HG03342 (cell line): ENCODE measurements around the gene KCNAB3.
"Not testable (repeated sequence)": the region's sequence is repeated elsewhere in the genome, so short reads cannot be mapped to it uniquely, and the experiment has no call there.

Experiments used
- ATAC-seq: cut with Tn5 transposase; IDR thresholded peaks from one replicate; pipeline ENCODE4 v1.9.1; 2021; ENCODE audit warnings: mild to moderate bottlenecking, moderate library complexity; ENCODE audit not compliant: unreplicated experiment

Gene KCNAB3

GRCh38 chr17:7929158-7930023 is at the start of gene KCNAB3:
TSS of gene KCNAB3 (minus strand) at chr17:7929856. CDS start at chr17:7929435, 421 bp downstream.
- no peak for ATAC-seq

- no peak for ATAC-seq
These were observed 48.1 kb upstream of the KCNAB3 start for GRCh38 chr17:7977805-7978204.

- no peak for ATAC-seq
These were observed 47.4 kb upstream of the KCNAB3 start for GRCh38 chr17:7977039-7977438.

GRCh38 chr17:7974638-7975131 is 45.0 kb upstream of the KCNAB3 start:
- ATAC-seq = no peak

- ATAC-seq = no peak
These were observed 42.6 kb upstream of the KCNAB3 start for GRCh38 chr17:7972131-7972785.

- ATAC-seq = no peak
These were observed 42.0 kb upstream of the KCNAB3 start for GRCh38 chr17:7971651-7972050.

GRCh38 chr17:7969433-7969832 is 39.8 kb upstream of the KCNAB3 start:
- ATAC-seq = no peak

GRCh38 chr17:7967751-7968150 is 38.1 kb upstream of the KCNAB3 start:
- ATAC-seq = no peak

GRCh38 chr17:7961421-7961820 is 31.8 kb upstream of the KCNAB3 start:
- no peak for ATAC-seq

- ATAC-seq = no peak
These were observed 30.0 kb upstream of the KCNAB3 start for GRCh38 chr17:7959503-7960253.

GRCh38 chr17:7956228-7956965 is 26.7 kb upstream of the KCNAB3 start:
- ATAC-seq = no peak

- no peak for ATAC-seq
These were observed 26.0 kb upstream of the KCNAB3 start for GRCh38 chr17:7955414-7956227.

GRCh38 chr17:7953266-7953665 is 23.6 kb upstream of the KCNAB3 start:
- ATAC-seq = not testable (repeated sequence)

- peak; percentile 71 for ATAC-seq
These were observed 21.6 kb upstream of the KCNAB3 start for GRCh38 chr17:7951143-7951792.

- no peak for ATAC-seq
These were observed 20.9 kb upstream of the KCNAB3 start for GRCh38 chr17:7950578-7950977.

GRCh38 chr17:7947651-7948050 is 18.0 kb upstream of the KCNAB3 start:
- no peak for ATAC-seq

GRCh38 chr17:7946441-7946840 is 16.8 kb upstream of the KCNAB3 start:
- ATAC-seq = no peak

- ATAC-seq = no peak
These were observed 16.0 kb upstream of the KCNAB3 start for GRCh38 chr17:7945651-7946050.

GRCh38 chr17:7944326-7944725 is 14.7 kb upstream of the KCNAB3 start:
- no peak for ATAC-seq
